ENCODE data around the gene GNB1. TPM values are rescaled to one million over a fixed set of nuclear protein-coding genes. Genes with fewer than 3 reads are reported as not detected.
A peak's percentile ranks its signal among the peaks of the same experiment; 100 is the strongest.

GNB1 gene
- total RNA-seq, 1 experiment from 2014 or later, result 339 TPM

DNA sequence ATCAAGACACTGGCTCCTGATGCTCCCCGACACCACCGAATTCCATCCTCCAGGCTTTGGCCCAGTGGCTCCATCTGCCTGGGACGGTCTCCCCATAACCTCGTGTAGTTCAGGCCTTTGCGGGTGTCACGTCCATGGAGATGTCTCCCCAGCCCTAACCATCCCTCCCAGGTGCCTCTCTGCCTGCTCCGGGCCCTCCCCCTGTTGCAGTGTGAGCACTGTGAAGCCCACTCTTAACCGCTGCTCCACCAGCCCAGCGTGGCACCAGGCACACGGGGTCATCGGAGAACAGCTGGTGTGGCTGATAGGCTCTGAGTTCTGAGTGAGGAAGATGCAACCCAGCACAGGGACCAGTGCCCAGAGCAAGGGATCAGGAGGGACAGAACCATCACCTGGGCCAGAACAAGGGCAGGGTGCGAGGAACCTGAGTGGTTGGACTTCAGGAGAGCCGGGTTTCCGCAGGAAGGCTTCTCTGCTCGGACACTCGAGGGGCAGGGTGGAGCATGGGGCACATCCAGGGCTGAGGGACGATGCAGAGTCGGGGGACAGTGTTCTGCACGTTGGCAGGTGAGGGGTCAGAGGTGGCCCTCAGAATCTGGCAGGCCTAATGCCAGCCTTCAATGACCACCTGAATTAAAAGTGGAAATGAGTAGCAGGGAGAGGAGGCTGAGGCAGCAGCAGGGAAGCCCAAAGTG is 2.6 kb upstream of the GNB1 start:
- DNase-seq (ENCODE audit: low spot score) (no peak), ATAC-seq (no peak)
- Mint-ChIP-seq H3K27ac (no peak overlapping the region), H3K36me3 (no peaks in the 10 kb centered on the region), H3K9me3 (peaks cover 4% of the 10 kb centered on the region), H3K4me3 (peak overlapping the region; percentile 26; the same call in 1 of the 2 replicates), H3K4me1 (peaks cover 35% of the 10 kb centered on the region), H3K27me3 (ENCODE audit: low read depth) (no peaks in the 10 kb centered on the region; the same call in 1 of the 2 replicates)
- TF ChIP-seq ZNF396 (CRISPR knock-in tag; IDR thresholded peaks at IDR 0.05; ENCODE audit: borderline replicate concordance) (no peak), NFYB (CRISPR knock-in tag; conservative IDR thresholded peaks at IDR 0.05; ENCODE audit: low read depth) (no peak), RORB (CRISPR knock-in tag; IDR thresholded peaks at IDR 0.05) (no peak), FOXP4 (CRISPR knock-in tag; IDR thresholded peaks at IDR 0.05) (no peak), SP1 (CRISPR knock-in tag; conservative IDR thresholded peaks at IDR 0.05) (no peak), SMAD4 (CRISPR knock-in tag; IDR thresholded peaks at IDR 0.05) (no peak), ZNF532 (CRISPR knock-in tag; IDR thresholded peaks at IDR 0.05; ENCODE audit: borderline replicate concordance) (no peak), KAT7 (CRISPR knock-in tag; IDR thresholded peaks at IDR 0.05; ENCODE audit: borderline replicate concordance) (no peak), ZNF263 (CRISPR knock-in tag; IDR thresholded peaks at IDR 0.05; ENCODE audit: low read depth) (no peak), ZNF219 (CRISPR knock-in tag; IDR thresholded peaks at IDR 0.05; ENCODE audit: borderline replicate concordance) (no peak), ZNF281 (CRISPR knock-in tag; IDR thresholded peaks at IDR 0.05) (no peak), NFATC4 (CRISPR knock-in tag; IDR thresholded peaks at IDR 0.05) (no peak), ZNF317 (CRISPR knock-in tag; IDR thresholded peaks at IDR 0.05; ENCODE audit: borderline replicate concordance, low read depth) (no peak), NR1H2 (CRISPR knock-in tag; IDR thresholded peaks at IDR 0.05) (no peak), AR (CRISPR knock-in tag; IDR thresholded peaks at IDR 0.05) (no peak), PRRX2 (CRISPR knock-in tag; IDR thresholded peaks at IDR 0.05) (no peak)
- TF ChIP-seq, protein P1, sequence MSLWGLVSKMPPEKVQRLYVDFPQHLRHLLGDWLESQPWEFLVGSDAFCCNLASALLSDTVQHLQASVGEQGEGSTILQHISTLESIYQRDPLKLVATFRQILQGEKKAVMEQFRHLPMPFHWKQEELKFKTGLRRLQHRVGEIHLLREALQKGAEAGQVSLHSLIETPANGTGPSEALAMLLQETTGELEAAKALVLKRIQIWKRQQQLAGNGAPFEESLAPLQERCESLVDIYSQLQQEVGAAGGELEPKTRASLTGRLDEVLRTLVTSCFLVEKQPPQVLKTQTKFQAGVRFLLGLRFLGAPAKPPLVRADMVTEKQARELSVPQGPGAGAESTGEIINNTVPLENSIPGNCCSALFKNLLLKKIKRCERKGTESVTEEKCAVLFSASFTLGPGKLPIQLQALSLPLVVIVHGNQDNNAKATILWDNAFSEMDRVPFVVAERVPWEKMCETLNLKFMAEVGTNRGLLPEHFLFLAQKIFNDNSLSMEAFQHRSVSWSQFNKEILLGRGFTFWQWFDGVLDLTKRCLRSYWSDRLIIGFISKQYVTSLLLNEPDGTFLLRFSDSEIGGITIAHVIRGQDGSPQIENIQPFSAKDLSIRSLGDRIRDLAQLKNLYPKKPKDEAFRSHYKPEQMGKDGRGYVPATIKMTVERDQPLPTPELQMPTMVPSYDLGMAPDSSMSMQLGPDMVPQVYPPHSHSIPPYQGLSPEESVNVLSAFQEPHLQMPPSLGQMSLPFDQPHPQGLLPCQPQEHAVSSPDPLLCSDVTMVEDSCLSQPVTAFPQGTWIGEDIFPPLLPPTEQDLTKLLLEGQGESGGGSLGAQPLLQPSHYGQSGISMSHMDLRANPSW (CRISPR knock-in tag; conservative IDR thresholded peaks at IDR 0.05; ENCODE audit: low read depth), result no peak
- POLR2A ChIA-PET, result no interaction called here
- CTCF ChIA-PET, result interaction anchor here (3.6 kb wide), 1 partner anchor 13 kb away, joined by 28 read pairs; no protein-coding TSS in a partner anchor

Data from WTC11 (cell line).